SK-N-SH (cell line): Measurements from ENCODE around the gene ZNF14. TPM values are rescaled to one million over a fixed set of nuclear protein-coding genes. Genes with fewer than 3 reads are reported as not detected.

ENCODE experiments used
- CTCF ChIA-PET: fragments of 300-600, 350-600 bp; formaldehyde crosslinking; extraction: SDS; loops from one replicate; lab custom pipeline; 2021; lab: Yijun Ruan, JAX
- POLR2A ChIA-PET: fragments of 350-600 bp; sonication (Branson Sonifier 250); formaldehyde crosslinking; extraction: SDS; loops from one replicate; lab custom pipeline; 2020; ENCODE audit warnings: antibody characterized with exemption, inconsistent platforms; lab: Yijun Ruan, JAX
- DNase-seq: peaks from one replicate; pipeline ENCODE4 v3.0.0; 2012
- H2AFZ ChIP-seq: fragments of 200-600 bp; sonication (generic); 2 replicates; pipeline ENCODE4 v1.8.1; 2016; ENCODE audit warnings: antibody characterized with exemption, mild to moderate bottlenecking, low read depth
- H3F3A ChIP-seq: fragments of 200-600 bp; sonication (generic); replicated peaks from 2 replicates; pipeline ENCODE3; 2016; ENCODE audit warnings: antibody characterized with exemption, mild to moderate bottlenecking; ENCODE audit not compliant: insufficient read depth
- H3K27ac ChIP-seq, 2 experiments: fragments of 200-500 bp in 1 of 2; fragments of 200-600 bp in 1 of 2; sonication (Bioruptor generic) in 1 of 2; sonication (generic), shearing (Covaris generic) in 1 of 2; 2 replicates each; pipeline versions ENCODE4 v1.5.1 to v1.6.1; 2014 to 2016; ENCODE audit warnings: low read depth in 2 of 2, inconsistent platforms in 1 of 2, low read length in 1 of 2, mild to moderate bottlenecking in 1 of 2, mixed read lengths in 1 of 2
- H3K27me3 ChIP-seq: fragments of 200-600 bp; sonication (generic), shearing (Covaris generic); 2 replicates; pipeline ENCODE4 v1.6.1; 2016; ENCODE audit warnings: mixed run types; ENCODE audit not compliant: insufficient read depth
- H3K36me3 ChIP-seq, 2 experiments: fragments of 200-500 bp in 1 of 2; fragments of 200-600 bp in 1 of 2; sonication (Bioruptor generic) in 1 of 2; sonication (generic) in 1 of 2; replicated peaks in 1 of 2; 2 replicates each; pipeline versions ENCODE3 to v1.5.1; 2014 to 2016; ENCODE audit warnings: low read length in 1 of 2, mild to moderate bottlenecking in 1 of 2; ENCODE audit not compliant: insufficient read depth in 2 of 2, control insufficient read depth in 1 of 2
- H3K4me1 ChIP-seq, 2 experiments: fragments of 200-500 bp in 1 of 2; fragments of 200-600 bp in 1 of 2; sonication (Bioruptor generic) in 1 of 2; sonication (generic), shearing (Covaris generic) in 1 of 2; 2 replicates each; pipeline versions ENCODE4 v1.5.1 to v1.6.1; 2014 to 2016; ENCODE audit warnings: low read depth in 1 of 2, low read length in 1 of 2, mixed run types in 1 of 2; ENCODE audit not compliant: insufficient read depth in 2 of 2, control insufficient read depth in 1 of 2
- H3K4me2 ChIP-seq: fragments of 200-600 bp; sonication (generic), shearing (Covaris generic); 2 replicates; pipeline ENCODE4 v1.6.1; 2017; ENCODE audit warnings: mixed run types
- H3K4me3 ChIP-seq, 2 experiments: fragments of 200-500 bp in 1 of 2; fragments of 200-600 bp in 1 of 2; sonication (Bioruptor generic) in 1 of 2; sonication (generic), shearing (Covaris generic) in 1 of 2; 2 replicates each; pipeline versions ENCODE4 v1.5.1 to v1.8.1; 2014 to 2016; ENCODE audit warnings: low read depth in 2 of 2, inconsistent platforms in 1 of 2, low read length in 1 of 2, mild to moderate bottlenecking in 1 of 2, mixed read lengths in 1 of 2, moderate library complexity in 1 of 2
- H3K79me2 ChIP-seq: fragments of 200-600 bp; sonication (generic); 2 replicates; pipeline ENCODE4 v1.8.1; 2017; ENCODE audit warnings: mild to moderate bottlenecking; ENCODE audit not compliant: insufficient read depth
- H3K9ac ChIP-seq: fragments of 200-600 bp; sonication (generic); 2 replicates; pipeline ENCODE4 v1.6.1; 2017; ENCODE audit warnings: mixed run types
- H3K9me2 ChIP-seq: fragments of 200-600 bp; sonication (generic); 2 replicates; pipeline ENCODE4 v1.6.1; 2017; ENCODE audit warnings: mixed run types
- H3K9me3 ChIP-seq: fragments of 200-600 bp; sonication (generic); 2 replicates; pipeline ENCODE4 v1.6.1; 2017; ENCODE audit warnings: mixed run types, mild to moderate bottlenecking, moderate library complexity
- H4K20me1 ChIP-seq: fragments of 200-600 bp; sonication (generic); 2 replicates; pipeline ENCODE4 v1.6.1; 2017; ENCODE audit warnings: mild to moderate bottlenecking, mixed run types; ENCODE audit not compliant: insufficient read depth
- CHD2 ChIP-seq: fragments of 150-350 bp; IDR thresholded peaks from 2 replicates; pipeline ENCODE4 v1.6.1; 2018; ENCODE audit warnings: low read length; ENCODE audit not compliant: partially characterized antibody
- FOXJ3 ChIP-seq: sonication (generic); formaldehyde crosslinking; IDR thresholded peaks from 2 replicates; pipeline ENCODE4 v1.5.1; 2020; ENCODE audit warnings: mild to moderate bottlenecking, missing genetic modification reagents
- FOXM1 ChIP-seq: IDR thresholded peaks from 2 replicates; pipeline ENCODE4 v1.4.0; 2012; ENCODE audit warnings: low read depth, mild to moderate bottlenecking
- GABPA ChIP-seq: IDR thresholded peaks from 2 replicates; pipeline ENCODE4 v1.4.0; 2012; ENCODE audit warnings: low read depth, mild to moderate bottlenecking
- JUND ChIP-seq: IDR thresholded peaks from 2 replicates; pipeline ENCODE4 v1.4.0; 2012
- MAX ChIP-seq: IDR thresholded peaks from 2 replicates; pipeline ENCODE4 v1.4.0; 2012; ENCODE audit warnings: low read depth
- MEF2A ChIP-seq: IDR thresholded peaks from 2 replicates; pipeline ENCODE4 v1.4.0; 2012; ENCODE audit warnings: low read depth, borderline replicate concordance
- MXI1 ChIP-seq: IDR thresholded peaks from 2 replicates; pipeline ENCODE4 v1.6.1; 2012; ENCODE audit warnings: mild to moderate bottlenecking, low read depth, low read length, improper control_type of control experiment
- POLR2AphosphoS5 ChIP-seq: IDR thresholded peaks from 2 replicates; pipeline ENCODE4 v1.6.1; 2012; ENCODE audit warnings: low read depth, low read length
- RCOR1 ChIP-seq: fragments of 150-350 bp; IDR thresholded peaks from 2 replicates; pipeline ENCODE4 v1.6.1; 2017; ENCODE audit warnings: antibody characterized with exemption, low read length
- RFX5 ChIP-seq: IDR thresholded peaks from 2 replicates; pipeline ENCODE4 v1.6.1; 2012; ENCODE audit warnings: mild to moderate bottlenecking, improper control_type of control experiment, low read length
- TCF12 ChIP-seq: IDR thresholded peaks from 2 replicates; pipeline ENCODE4 v1.4.0; 2012
- TEAD4 ChIP-seq: IDR thresholded peaks from 2 replicates; pipeline ENCODE4 v1.4.0; 2012; ENCODE audit warnings: mild to moderate bottlenecking, borderline replicate concordance; ENCODE audit not compliant: insufficient read depth
- ZBTB33 ChIP-seq: IDR thresholded peaks from 2 replicates; pipeline ENCODE4 v1.4.0; 2012; ENCODE audit warnings: low read depth, borderline replicate concordance
- WGBS: methylation state at CpG from one replicate; pipeline ENCODE4 v1.1.6; 2017; ENCODE audit warnings: low lambda C conversion rate; 5-methylcytosine and 5-hydroxymethylcytosine counted together
- polyA plus RNA-seq, 3 experiments: library from polyadenylated mRNA; depleted of rRNA; stranded (reverse); fragments of >200 nt; gene quantifications; 2 replicates each; pipeline ENCODE4 v1.2.3, GENCODE V29; 2012

Gene ZNF14
- polyA plus RNA-seq, 1 of the 3 experiments (the other 2 are of a cell fraction): 1.1 TPM

GRCh38 chr19:19749117-19749907, 16.4 kb upstream of the ZNF14 start:
- Histone ChIP-seq H3F3A (no peaks in the 10 kb centered on the region), H3K9me3 (no peaks in the 10 kb centered on the region)
- POLR2A ChIA-PET: no interaction called here

GRCh38 chr19:19748249-19748938, 15.5 kb upstream of the ZNF14 start:
- no peaks in the 10 kb centered on the region for H3K9me3 ChIP-seq
- no peaks in the 10 kb centered on the region for H3K27me3 ChIP-seq
- H2AFZ ChIP-seq: no peak overlapping the region

More at GRCh38 chr19:19749117-19749907, 16.4 kb upstream of the ZNF14 start:
- 45% methylated on average over 8 of the region's 13 CpGs for WGBS
- TF ChIP-seq TEAD4: no peak
- no peak for TF ChIP-seq FOXJ3 (CRISPR knock-in tag)
- TF ChIP-seq FOXM1: no peak
- TF ChIP-seq POLR2AphosphoS5: no peak
- TF ChIP-seq JUND: no peak
- no peak for TF ChIP-seq MXI1
- no peak for TF ChIP-seq TCF12
- TF ChIP-seq, all 33 proteins: peak for 0
- no peaks in the 10 kb centered on the region for H3K27me3 ChIP-seq
- CTCF ChIA-PET: no interaction called here
- H3K27ac ChIP-seq: no peak overlapping the region
- no peak overlapping the region for H3K4me3 ChIP-seq
- H3K9me2 ChIP-seq: no peaks in the 10 kb centered on the region
- no peak for DNase-seq
- H4K20me1 ChIP-seq: no peaks in the 10 kb centered on the region
- no peak overlapping the region for H3K4me2 ChIP-seq
- no peak overlapping the region for H3K9ac ChIP-seq
- H3K36me3 ChIP-seq: no peaks in the 10 kb centered on the region
- H2AFZ ChIP-seq: no peak overlapping the region
- no peaks in the 10 kb centered on the region for H3K79me2 ChIP-seq
- no peaks in the 10 kb centered on the region for H3K4me1 ChIP-seq

More at GRCh38 chr19:19748249-19748938, 15.5 kb upstream of the ZNF14 start:
- no peak overlapping the region for H3K4me2 ChIP-seq
- TF ChIP-seq JUND (no peak), CHD2 (no peak), MEF2A (no peak), RFX5 (no peak), FOXM1 (no peak), GABPA (no peak), MAX (no peak), ZBTB33 (no peak), POLR2AphosphoS5 (no peak), MXI1 (no peak), RCOR1 (no peak)
- TF ChIP-seq, all 33 proteins: peak for 0
- no peaks in the 10 kb centered on the region for H3K79me2 ChIP-seq
- DNase-seq: no peak
- H4K20me1 ChIP-seq: no peaks in the 10 kb centered on the region
- H3K27ac ChIP-seq: no peak overlapping the region
- H3F3A ChIP-seq: no peaks in the 10 kb centered on the region
- H3K9ac ChIP-seq: no peak overlapping the region
- 57% methylated on average over 3 of the region's 9 CpGs for whole genome bisulfite sequencing
- no peaks in the 10 kb centered on the region for H3K4me1 ChIP-seq
- no peaks in the 10 kb centered on the region for H3K9me2 ChIP-seq
- H3K36me3 ChIP-seq: no peaks in the 10 kb centered on the region
- CTCF ChIA-PET: interaction anchor here (1.3 kb wide), 1 partner anchor 10 kb away, joined by 3 read pairs; no protein-coding TSS in a partner anchor
- POLR2A ChIA-PET: no interaction called here
- H3K4me3 ChIP-seq: no peak overlapping the region
